ENCODE measurements around the gene IKZF5. TPM values are rescaled to one million over a fixed set of nuclear protein-coding genes. Genes with fewer than 3 reads are reported as not detected.

The IKZF5 gene
- total and polyA plus RNA-seq, 2 experiments from 2014 or later, result 6.9 to 10.5 TPM

DNA sequence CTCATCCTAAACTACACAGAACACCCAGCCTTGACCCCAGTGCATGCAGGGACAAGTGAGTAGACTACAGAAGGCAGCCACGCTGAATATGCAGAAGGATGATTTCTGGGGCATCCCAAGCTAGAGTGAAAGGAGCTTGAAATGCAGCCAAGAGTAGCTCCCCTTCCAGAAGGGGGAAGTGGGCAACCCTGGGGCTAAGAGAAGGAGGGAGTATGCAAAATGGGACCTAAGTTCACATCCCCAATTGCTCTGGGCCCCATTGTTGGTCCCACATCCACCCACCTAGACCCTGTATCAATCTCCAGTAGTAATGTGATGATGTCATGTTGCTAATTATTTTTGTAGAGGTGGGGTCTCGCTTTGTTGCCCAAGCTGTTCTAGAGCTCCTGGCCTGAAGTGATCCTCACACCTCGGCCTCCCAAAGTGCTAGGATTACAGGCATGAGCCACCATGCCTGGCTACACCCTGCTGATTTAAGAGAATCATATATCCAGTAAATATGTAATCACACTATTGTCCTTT is 34.0 kb downstream of the IKZF5 start:
- Histone ChIP-seq H3F3A (replicated peaks; ENCODE audit: low read depth) (no peaks in the 10 kb centered on the region; the same call in 1 of the 2 replicates), H3K36me3 (ENCODE audit: insufficient read depth) (no peaks in the 10 kb centered on the region), H3K4me2 (no peak overlapping the region), H3K9me2 (ENCODE audit: insufficient read depth) (no peaks in the 10 kb centered on the region), H3K4me1 (ENCODE audit: insufficient read depth) (no peaks in the 10 kb centered on the region), H2AFZ (no peak overlapping the region), H3K27ac (ENCODE audit: low read depth) (no peak overlapping the region), H4K20me1 (replicated peaks; ENCODE audit: insufficient read depth) (no peaks in the 10 kb centered on the region; the same call in 1 of the 2 replicates), H3K79me2 (replicated peaks; ENCODE audit: insufficient read depth) (no peaks in the 10 kb centered on the region), H3K4me3 (no peak overlapping the region), H3K27me3 (ENCODE audit: insufficient read depth) (no peaks in the 10 kb centered on the region)
- no peak overlapping the region for H3K27ac Mint-ChIP-seq
- no peak for ATAC-seq
- TF ChIP-seq CREB1 (CRISPR knock-in tag; IDR thresholded peaks at IDR 0.05; ENCODE audit: low read depth) (no peak), POLR2AphosphoS5 (IDR thresholded peaks at IDR 0.05; ENCODE audit: low read depth) (no peak)
- no peak for DNase-seq (ENCODE audit: low spot score)
- H3K36me3 Mint-ChIP-seq (ENCODE audit: low read depth), result no peaks in the 10 kb centered on the region
- H3K4me3 Mint-ChIP-seq, result no peak overlapping the region
- H3K27me3 Mint-ChIP-seq (ENCODE audit: insufficient read depth, low read depth, poor library complexity), result peaks cover 4% of the 10 kb centered on the region
- no peaks in the 10 kb centered on the region; the same call in 2 of the 3 replicates for H3K4me1 Mint-ChIP-seq
- no peaks in the 10 kb centered on the region for H3K9me3 Mint-ChIP-seq

- H3K9me3 Mint-ChIP-seq, result peaks cover 5% of the 10 kb centered on the region
- no peak overlapping the region for H3K4me2 ChIP-seq
- H3K27ac ChIP-seq (ENCODE audit: low read depth), result no peak overlapping the region
- no peaks in the 10 kb centered on the region for H3F3A ChIP-seq (replicated peaks; ENCODE audit: low read depth)
- H2AFZ ChIP-seq, result no peak overlapping the region
- no peaks in the 10 kb centered on the region for H3K9me2 ChIP-seq (ENCODE audit: insufficient read depth)
- DNase-seq (ENCODE audit: low spot score) (no peak), ATAC-seq (no peak)
- no peaks in the 10 kb centered on the region for H3K36me3 ChIP-seq (ENCODE audit: insufficient read depth)
- no peaks in the 10 kb centered on the region for H3K27me3 ChIP-seq (ENCODE audit: insufficient read depth)
- no peaks in the 10 kb centered on the region; the same call in 1 of the 2 replicates for H4K20me1 ChIP-seq (replicated peaks; ENCODE audit: insufficient read depth)
- H3K4me3 ChIP-seq, result no peak overlapping the region
- H3K79me2 ChIP-seq (replicated peaks; ENCODE audit: insufficient read depth), result no peaks in the 10 kb centered on the region
- H3K27ac Mint-ChIP-seq, result no peak overlapping the region
- H3K36me3 Mint-ChIP-seq (ENCODE audit: low read depth), result no peaks in the 10 kb centered on the region
- TF ChIP-seq STAT1 (IDR thresholded peaks at IDR 0.05; ENCODE audit: unreplicated experiment), result no peak
- TF ChIP-seq ZNF114 (CRISPR knock-in tag; IDR thresholded peaks at IDR 0.05), result no peak
- no peaks in the 10 kb centered on the region for H3K4me1 ChIP-seq (ENCODE audit: insufficient read depth)
- H3K4me1 Mint-ChIP-seq, result no peaks in the 10 kb centered on the region
- peaks cover 4% of the 10 kb centered on the region for H3K27me3 Mint-ChIP-seq (ENCODE audit: insufficient read depth, low read depth, poor library complexity)
- no peak overlapping the region for H3K4me3 Mint-ChIP-seq
Observed at GRCh38 chr10:122974023-122974422, 34.6 kb downstream of the IKZF5 start.

DNA sequence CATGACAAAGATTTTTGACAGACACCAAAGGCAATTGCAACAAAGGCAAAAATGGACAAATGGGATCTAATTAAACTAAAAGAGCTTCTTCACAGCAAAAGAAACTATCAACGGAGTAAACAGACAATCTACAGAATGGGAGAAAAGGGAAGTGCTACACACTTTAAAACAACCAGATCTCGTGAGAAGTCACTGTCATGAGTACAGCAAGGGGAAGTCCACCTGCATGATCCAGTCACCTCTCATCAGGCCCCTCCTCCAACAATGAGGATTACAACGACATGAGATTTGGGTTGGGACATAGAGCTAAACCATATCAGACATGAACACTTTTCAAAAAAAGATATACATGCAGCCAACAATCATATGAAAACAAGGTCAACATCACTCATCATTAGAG is 39.9 kb downstream of the IKZF5 start:
- Mint-ChIP-seq H3K27ac (no peak overlapping the region), H3K27me3 (ENCODE audit: insufficient read depth, low read depth, poor library complexity) (peaks cover 1% of the 10 kb centered on the region), H3K36me3 (ENCODE audit: low read depth) (peaks cover 26% of the 10 kb centered on the region; the same call in 2 of the 3 replicates), H3K4me1 (no peaks in the 10 kb centered on the region), H3K9me3 (peaks cover 57% of the 10 kb centered on the region), H3K4me3 (no peak overlapping the region)
- H3K27ac ChIP-seq (ENCODE audit: low read depth), result no peak overlapping the region
- no peaks in the 10 kb centered on the region for H3F3A ChIP-seq (replicated peaks; ENCODE audit: low read depth)
- no peaks in the 10 kb centered on the region for H3K36me3 ChIP-seq (ENCODE audit: insufficient read depth)
- no peak overlapping the region for H3K4me3 ChIP-seq
- H3K27me3 ChIP-seq (ENCODE audit: insufficient read depth), result no peaks in the 10 kb centered on the region
- DNase-seq (ENCODE audit: low spot score) (no peak), ATAC-seq (no peak)
- H2AFZ ChIP-seq, result no peak overlapping the region
- no peaks in the 10 kb centered on the region for H3K79me2 ChIP-seq (replicated peaks; ENCODE audit: insufficient read depth)
- peaks cover 5% of the 10 kb centered on the region; the same call in 1 of the 2 replicates for H3K9me2 ChIP-seq (ENCODE audit: insufficient read depth)
- no peak overlapping the region for H3K4me2 ChIP-seq
- H3K4me1 ChIP-seq (ENCODE audit: insufficient read depth), result no peaks in the 10 kb centered on the region
- no peaks in the 10 kb centered on the region; the same call in 1 of the 2 replicates for H4K20me1 ChIP-seq (replicated peaks; ENCODE audit: insufficient read depth)
- TF ChIP-seq ZNF462 (CRISPR knock-in tag; IDR thresholded peaks at IDR 0.05) (no peak), CTCF (conservative IDR thresholded peaks at IDR 0.05; ENCODE audit: low read depth in 2 of 2) (no peak), ETS1 (IDR thresholded peaks at IDR 0.05) (no peak), NANOG (IDR thresholded peaks at IDR 0.05; ENCODE audit: borderline replicate concordance) (no peak)

Measured in GM23338 (cell line).